H1 (cell line): ENCODE data around the gene TMEM164. TPM values are rescaled to one million over a fixed set of nuclear protein-coding genes. Genes with fewer than 3 reads are reported as not detected.

ENCODE experiments used
- CTCF ChIA-PET: fragments of 300-600 bp; sonication (Branson Sonifier 250); formaldehyde crosslinking; loops from one replicate; lab custom pipeline; 2021; ENCODE audit not compliant: partially characterized antibody; lab: Charles Lee
- POLR2A ChIA-PET: fragments of 300-600 bp; sonication (Branson Sonifier 250); formaldehyde crosslinking; loops from one replicate; lab custom pipeline; 2021; ENCODE audit warnings: inconsistent platforms; ENCODE audit not compliant: partially characterized antibody; lab: Charles Lee
- DNase-seq, 2 experiments: peaks; one replicate each; pipeline versions ENCODE4 v3.0.0 to v3.0.0-alpha.2; 2010 to 2022; ENCODE audit warnings: low spot score in 2 of 2, low read depth in 1 of 2, mixed read lengths in 1 of 2
- FAIRE-seq: peaks from 2 replicates; lab custom pipeline; 2011; peaks lifted over from hg19 to GRCh38; lab: Jason Lieb, UNC
- H2AFZ ChIP-seq: 2 replicates; pipeline ENCODE4 v1.8.1; 2012; ENCODE audit warnings: low read length, inconsistent platforms
- H2AK5ac ChIP-seq: 2 replicates; pipeline ENCODE4 v1.6.1; 2013; ENCODE audit warnings: low read depth, low read length
- H2BK120ac ChIP-seq: replicated peaks from 2 replicates; pipeline ENCODE3; 2013; ENCODE audit warnings: low read depth, low read length, inconsistent platforms
- H2BK12ac ChIP-seq: 2 replicates; pipeline ENCODE4 v1.6.1; 2013; ENCODE audit warnings: low read depth, low read length
- H2BK15ac ChIP-seq: 2 replicates; pipeline ENCODE4 v1.6.1; 2013; ENCODE audit warnings: low read length
- H2BK20ac ChIP-seq: 2 replicates; pipeline ENCODE4 v1.6.1; 2013; ENCODE audit warnings: low read length
- H2BK5ac ChIP-seq: 2 replicates; pipeline ENCODE4 v1.6.1; 2013; ENCODE audit warnings: low read depth, low read length
- H3K14ac ChIP-seq: 2 replicates; pipeline ENCODE4 v1.6.1; 2013; ENCODE audit warnings: inconsistent platforms; ENCODE audit not compliant: insufficient read length
- H3K18ac ChIP-seq: 2 replicates; pipeline ENCODE4 v1.6.1; 2013; ENCODE audit warnings: low read length; ENCODE audit errors: extremely low read depth
- H3K23ac ChIP-seq: 2 replicates; pipeline ENCODE4 v1.6.1; 2013; ENCODE audit warnings: inconsistent platforms; ENCODE audit not compliant: insufficient read length
- H3K23me2 ChIP-seq: 2 replicates; pipeline ENCODE4 v1.6.1; 2013; ENCODE audit warnings: low read depth, low read length
- H3K27ac ChIP-seq: 2 replicates; pipeline ENCODE4 v1.6.1; 2011; ENCODE audit warnings: low read depth, low read length, inconsistent platforms
- H3K27me3 ChIP-seq, 4 experiments: replicated peaks in 1 of 4; 1 replicate in 1 of 4; 2 replicates in 3 of 4; pipeline versions ENCODE4 v1.6.1 to v1.8.1; 2011 to 2013; ENCODE audit warnings: low read length in 3 of 4, mild to moderate bottlenecking in 3 of 4, inconsistent platforms in 2 of 4, mixed read lengths in 2 of 4, moderate library complexity in 1 of 4; ENCODE audit not compliant: control insufficient read depth in 3 of 4, insufficient read depth in 3 of 4; ENCODE audit errors: extremely low read depth in 1 of 4
- H3K36me3 ChIP-seq, 4 experiments: 2 replicates each; pipeline versions ENCODE4 v1.6.1 to v1.8.1; 2011 to 2013; ENCODE audit warnings: mild to moderate bottlenecking in 4 of 4, low read length in 3 of 4, moderate library complexity in 2 of 4, control low read depth in 1 of 4, inconsistent platforms in 1 of 4; ENCODE audit not compliant: insufficient read depth in 4 of 4, control insufficient read depth in 2 of 4
- H3K4ac ChIP-seq: replicated peaks from 2 replicates; pipeline ENCODE3; 2013; ENCODE audit warnings: low read length, low read depth, mixed read lengths, inconsistent platforms; ENCODE audit not compliant: insufficient read length
- H3K4me1 ChIP-seq, 4 experiments: replicated peaks in 1 of 4; 1 replicate in 1 of 4; 2 replicates in 3 of 4; pipeline versions ENCODE4 v1.6.1 to v1.8.1; 2011 to 2013; ENCODE audit warnings: low read length in 3 of 4, inconsistent platforms in 2 of 4, mixed read lengths in 1 of 4; ENCODE audit not compliant: insufficient read depth in 4 of 4, control insufficient read depth in 3 of 4
- H3K4me2 ChIP-seq, 2 experiments: 2 replicates each; pipeline versions ENCODE4 v1.6.1 to v1.8.1; 2011 to 2013; ENCODE audit warnings: low read depth in 2 of 2, low read length in 2 of 2, control low read depth in 1 of 2, inconsistent platforms in 1 of 2, mild to moderate bottlenecking in 1 of 2; ENCODE audit not compliant: insufficient read depth in 1 of 2
- H3K4me3 ChIP-seq, 4 experiments: fragments of 200-600, 300-600 bp in 1 of 4; sonication (generic), shearing (Covaris generic), sonication (Bioruptor Twin) in 1 of 4; 2 replicates each; pipeline versions ENCODE4 v1.5.1 to v1.8.1; 2011 to 2016; ENCODE audit warnings: low read length in 4 of 4, low read depth in 3 of 4, control low read depth in 2 of 4, inconsistent platforms in 2 of 4, mild to moderate bottlenecking in 2 of 4, mixed read lengths in 1 of 4, moderate library complexity in 1 of 4; ENCODE audit not compliant: insufficient read depth in 2 of 4; ENCODE audit errors: extremely low read depth in 1 of 4
- H3K56ac ChIP-seq: replicated peaks from 2 replicates; pipeline ENCODE3; 2013; ENCODE audit warnings: low read depth, mild to moderate bottlenecking, mixed read lengths, low read length, inconsistent platforms; ENCODE audit not compliant: insufficient read length
- H3K79me1 ChIP-seq: 2 replicates; pipeline ENCODE4 v1.6.1; 2013; ENCODE audit warnings: low read depth, low read length, control low read depth
- H3K79me2 ChIP-seq, 2 experiments: 2 replicates each; pipeline versions ENCODE4 v1.6.1 to v1.8.1; 2012 to 2013; ENCODE audit warnings: low read length in 2 of 2, mild to moderate bottlenecking in 2 of 2, inconsistent platforms in 1 of 2; ENCODE audit not compliant: insufficient read depth in 2 of 2, control insufficient read depth in 1 of 2
- H3K9ac ChIP-seq, 4 experiments: replicated peaks in 1 of 4; 1 replicate in 1 of 4; 2 replicates in 3 of 4; pipeline versions ENCODE4 v1.6.1 to v1.8.1; 2011 to 2013; ENCODE audit warnings: low read depth in 3 of 4, low read length in 3 of 4, control low read depth in 2 of 4, mild to moderate bottlenecking in 2 of 4, moderate library complexity in 2 of 4, inconsistent platforms in 1 of 4; ENCODE audit errors: extremely low read depth in 1 of 4
- H3K9me3 ChIP-seq, 2 experiments: 2 replicates each; pipeline versions ENCODE4 v1.6.1 to v1.8.1; 2012 to 2013; ENCODE audit warnings: mild to moderate bottlenecking in 2 of 2, moderate library complexity in 2 of 2, control low read depth in 1 of 2, inconsistent platforms in 1 of 2, low read depth in 1 of 2, low read length in 1 of 2, mixed read lengths in 1 of 2; ENCODE audit not compliant: insufficient read depth in 2 of 2
- H4K20me1 ChIP-seq, 2 experiments: replicated peaks in 1 of 2; 2 replicates each; pipeline versions ENCODE3 to v1.8.1; 2011 to 2013; ENCODE audit warnings: inconsistent platforms in 2 of 2, low read length in 2 of 2, mild to moderate bottlenecking in 1 of 2; ENCODE audit not compliant: insufficient read depth in 2 of 2, control insufficient read depth in 1 of 2
- H4K5ac ChIP-seq: 2 replicates; pipeline ENCODE4 v1.6.1; 2013; ENCODE audit warnings: low read length, low read depth, mixed read lengths, inconsistent platforms; ENCODE audit not compliant: insufficient read length
- H4K8ac ChIP-seq: 2 replicates; pipeline ENCODE4 v1.8.0; 2013; ENCODE audit warnings: mild to moderate bottlenecking, moderate library complexity, low read length, inconsistent platforms; ENCODE audit not compliant: insufficient read depth; ENCODE audit errors: extremely low read depth
- H4K91ac ChIP-seq: replicated peaks from 2 replicates; pipeline ENCODE3; 2013; ENCODE audit warnings: low read length, mixed read lengths, inconsistent platforms; ENCODE audit not compliant: insufficient read length
- FOSL1 ChIP-seq: IDR thresholded peaks from 2 replicates; pipeline ENCODE4 v1.6.1; 2011; ENCODE audit warnings: mild to moderate bottlenecking, low read depth, low read length, moderate library complexity; ENCODE audit not compliant: insufficient read depth
- HDAC2 ChIP-seq, 2 experiments: fragments of 300-600 bp in 1 of 2; sonication (generic) in 1 of 2; IDR thresholded peaks; 2 replicates each; pipeline ENCODE4 v1.6.1; 2011 to 2012; ENCODE audit warnings: low read depth in 2 of 2, low read length in 2 of 2, mild to moderate bottlenecking in 2 of 2, moderate library complexity in 2 of 2, borderline replicate concordance in 1 of 2, inconsistent platforms in 1 of 2
- WGBS, 2 experiments: shearing (Covaris generic) in 1 of 2; methylation state at CpG; one replicate each; pipeline versions ENCODE4 v1.1.6 to v1.1.7; 2013 to 2015; ENCODE audit warnings: low lambda C conversion rate in 2 of 2, mixed read lengths in 2 of 2, inconsistent platforms in 1 of 2, low coverage in 1 of 2, missing lambda C conversion rate in 1 of 2; ENCODE audit not compliant: insufficient replicate concordance in 2 of 2, insufficient coverage in 1 of 2, insufficient read length in 1 of 2; ENCODE audit errors: extremely low coverage in 1 of 2, missing lambda C conversion rate in 1 of 2; 5-methylcytosine and 5-hydroxymethylcytosine counted together
- polyA plus RNA-seq, 7 experiments: library from polyadenylated mRNA; depleted of rRNA in 3 of 7; stranded (reverse) in 5 of 7; unstranded in 2 of 7; fragments of >200 nt in 5 of 7; fragments of 200-250 nt in 2 of 7; gene quantifications; 1 replicate in 5 of 7; 2 replicates in 1 of 7; 4 replicates in 1 of 7; pipeline versions ENCODE4 v1.2.1 to v1.2.3, GENCODE V29; 2011 to 2013; ENCODE audit warnings: missing spikeins in 2 of 7, mixed read lengths in 2 of 7
- total RNA-seq: library from RNA; stranded (reverse); fragmentation: NEBNext Ultra II Directional; extraction: Animal tissue kit (Norgen Biotek cat#: 25700); gene quantifications from 2 replicates; pipeline ENCODE4 v1.2.1, GENCODE V29; 2021

Gene TMEM164
- total and polyA plus RNA-seq, 2 of the 8 experiments (the other 6 are each of a cell fraction or from before 2014, with no cell fraction given) = 7.3 to 14.8 TPM

DNA sequence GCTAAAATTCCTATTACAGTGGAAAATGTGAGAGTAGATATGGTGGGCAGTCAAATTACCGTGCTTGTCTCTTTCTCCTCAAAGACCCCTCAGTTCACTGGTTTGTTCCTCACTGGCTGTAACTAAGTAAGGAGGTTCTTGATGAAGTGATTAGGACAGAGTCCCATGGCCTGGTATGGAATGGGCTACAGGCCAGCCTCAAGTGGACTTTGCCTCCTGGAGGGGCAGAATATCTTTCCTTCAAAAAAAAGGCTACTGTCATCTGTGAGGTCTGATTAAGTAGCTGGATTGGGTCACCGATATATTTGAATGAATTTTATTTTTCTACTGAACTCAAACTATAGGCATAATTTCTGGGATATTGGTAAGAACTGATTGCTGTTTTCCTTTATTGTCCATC lies 38.5 kb upstream of the TMEM164 start:
- H3K9ac ChIP-seq = no peak overlapping the region
- H4K20me1 ChIP-seq = no peaks in the 10 kb centered on the region
- no peak overlapping the region for H2BK15ac ChIP-seq
- H3K9me3 ChIP-seq = no peaks in the 10 kb centered on the region
- H3K27ac ChIP-seq = no peak overlapping the region
- ChIA-PET POLR2A (no interaction called here), CTCF (interaction anchor here (0.6 kb wide), 1 partner anchor 340 kb away, joined by 3 read pairs; no protein-coding TSS in a partner anchor)
- no peak overlapping the region for H4K8ac ChIP-seq
- no peak overlapping the region for H3K23ac ChIP-seq
- no peak overlapping the region for H3K18ac ChIP-seq
- no peak for DNase-seq
- H2BK5ac ChIP-seq = no peak overlapping the region
- no peak overlapping the region for H2AK5ac ChIP-seq
- H3K56ac ChIP-seq = no peak overlapping the region
- no peaks in the 10 kb centered on the region for H3K23me2 ChIP-seq
- no peak overlapping the region for H2BK120ac ChIP-seq
- H3K4ac ChIP-seq = no peak overlapping the region
- H3K79me2 ChIP-seq = no peaks in the 10 kb centered on the region
- H3K4me3 ChIP-seq = no peak overlapping the region
- no peak overlapping the region for H2BK20ac ChIP-seq
- H3K79me1 ChIP-seq = no peaks in the 10 kb centered on the region
- H3K27me3 ChIP-seq = no peaks in the 10 kb centered on the region
- H2BK12ac ChIP-seq = no peak overlapping the region
- 82% methylated on average over 2 of the region's 2 CpGs; no CpG with 5 or more reads in 1 of the 2 experiments for WGBS, 2 experiments
- H4K5ac ChIP-seq = no peak overlapping the region
- no peak overlapping the region for H2AFZ ChIP-seq
- H3K4me2 ChIP-seq = no peak overlapping the region
- no peaks in the 10 kb centered on the region for H3K4me1 ChIP-seq
- H4K91ac ChIP-seq = no peak overlapping the region
- FAIRE-seq = no peak
- H3K36me3 ChIP-seq = no peaks in the 10 kb centered on the region
- no peak overlapping the region for H3K14ac ChIP-seq
- TF ChIP-seq FOSL1 (no peak), HDAC2 (IDR thresholded peaks at IDR 0.05; ENCODE audit: borderline replicate concordance in 1 of 2, low read depth in 2 of 2, low read length in 2 of 2) (no peak)
